HG03280 (cell line): ENCODE data around the gene AGER.
A peak's percentile ranks its signal among the peaks of the same experiment; 100 is the strongest.
"Not testable (repeated sequence)": the region's sequence is repeated elsewhere in the genome, so short reads cannot be mapped to it uniquely, and the experiment has no call there.

Experiments
- ATAC-seq: cut with Tn5 transposase; IDR thresholded peaks from one replicate; pipeline ENCODE4 v1.9.1; 2021; ENCODE audit warnings: mild to moderate bottlenecking, moderate library complexity; ENCODE audit not compliant: unreplicated experiment

The AGER gene

DNA sequence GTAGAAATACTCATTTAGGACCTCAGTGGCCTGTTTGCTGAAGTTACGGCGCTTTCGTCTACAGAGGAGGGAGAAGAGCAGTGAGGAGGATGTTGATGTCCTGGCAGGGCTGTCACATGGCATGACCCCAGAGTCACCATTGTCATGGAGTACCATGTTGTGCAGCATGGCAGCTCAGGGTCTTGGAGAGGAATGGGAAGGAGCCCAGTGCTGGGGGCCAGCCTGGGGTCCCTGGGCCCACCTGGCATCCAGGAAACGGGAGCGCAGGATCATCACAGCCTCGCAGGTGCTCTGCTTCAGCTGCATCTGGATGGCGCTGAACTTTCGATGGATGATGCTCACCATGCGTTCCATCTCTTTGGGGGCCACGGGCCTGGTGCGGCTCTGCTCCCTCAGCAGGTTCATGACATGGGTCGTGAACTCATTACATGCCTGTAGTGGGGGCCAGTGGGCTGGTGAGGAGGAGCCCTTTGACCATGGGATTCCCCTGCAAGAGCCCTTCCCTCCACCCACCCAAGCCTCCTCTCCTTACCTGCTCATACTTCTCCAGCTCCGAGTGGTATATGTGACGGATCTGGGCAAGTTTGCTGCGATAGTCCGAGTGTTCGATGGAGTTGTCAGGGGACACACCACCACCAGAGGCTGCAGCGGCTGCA is 3.8 kb upstream of the AGER start:
- not testable (repeated sequence) for ATAC-seq

GRCh38 chr6:32187009-32187709 is 3.1 kb upstream of the AGER start:
- ATAC-seq, result no peak

GRCh38 chr6:32186151-32186840 is 2.2 kb upstream of the AGER start:
- ATAC-seq, result not testable (repeated sequence)

DNA sequence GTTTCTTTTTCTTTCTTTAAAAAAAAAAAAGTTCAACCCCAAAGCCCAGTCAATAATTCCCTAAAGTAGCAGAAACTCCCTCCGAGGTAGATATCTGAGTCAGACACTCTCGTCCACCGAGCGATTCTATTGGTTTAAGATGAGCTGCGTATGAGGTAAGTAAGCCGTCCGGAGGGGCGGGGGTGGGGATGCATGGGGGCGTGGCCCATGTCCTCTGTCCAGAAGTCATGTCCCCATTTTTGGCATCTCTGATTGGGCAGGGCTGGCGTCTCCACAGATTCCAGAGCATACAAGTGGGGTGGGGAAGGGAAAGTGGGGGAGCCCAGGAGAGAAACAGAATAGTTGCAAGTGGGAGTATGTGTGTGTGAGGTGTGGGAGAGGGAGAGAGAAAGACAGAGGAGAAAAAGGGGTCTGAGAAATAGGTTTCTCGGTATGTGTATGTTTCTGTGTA is 1.7 kb upstream of the AGER start:
- ATAC-seq, result not testable (repeated sequence)

DNA sequence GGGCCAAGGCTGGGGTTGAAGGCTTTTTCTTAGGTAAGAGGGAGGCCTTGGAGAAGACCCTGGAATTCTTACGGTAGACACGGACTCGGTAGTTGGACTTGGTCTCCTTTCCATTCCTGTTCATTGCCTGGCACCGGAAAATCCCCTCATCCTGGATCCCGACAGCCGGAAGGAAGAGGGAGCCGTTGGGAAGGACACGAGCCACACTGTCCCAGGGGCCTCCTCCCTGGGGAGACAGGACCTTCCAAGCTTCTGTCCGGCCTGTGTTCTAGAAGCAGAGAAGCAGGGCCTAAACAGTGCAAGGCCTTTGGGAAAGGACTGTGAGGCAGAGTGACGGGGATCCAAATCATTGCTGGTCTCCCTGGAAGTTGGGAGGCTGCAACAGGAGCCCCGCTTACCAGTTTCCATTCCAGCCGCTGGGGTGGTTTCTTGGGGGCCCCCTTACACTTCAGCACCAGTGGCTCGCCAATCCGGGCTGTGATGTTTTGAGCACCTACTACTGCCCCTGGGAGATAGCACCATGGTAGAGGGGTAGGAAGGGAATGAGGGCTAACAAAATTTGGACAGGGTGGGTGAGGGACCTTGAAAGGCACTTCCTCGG is 470 bp downstream of the AGER start:
- ATAC-seq, result no peak

DNA sequence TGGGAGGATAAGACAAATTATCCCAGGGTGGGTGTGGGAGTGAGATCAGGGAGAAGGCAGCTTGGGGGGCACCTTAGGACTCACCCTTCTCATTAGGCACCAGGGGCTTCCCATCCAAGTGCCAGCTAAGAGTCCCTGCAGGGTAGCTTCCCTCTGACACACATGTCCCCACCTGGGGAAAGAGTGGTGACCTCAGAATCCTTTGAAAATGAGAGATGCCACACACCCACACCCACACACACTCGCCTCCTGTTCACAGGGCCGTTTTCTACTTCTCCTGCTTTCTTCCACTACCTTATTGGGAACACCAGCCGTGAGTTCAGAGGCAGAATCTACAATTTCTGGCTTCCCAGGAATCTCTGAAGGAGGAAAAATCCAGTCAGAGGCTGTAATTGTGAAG is 1.0 kb downstream of the AGER start:
- no peak for ATAC-seq

- no peak for ATAC-seq
Measured at GRCh38 chr6:32182555-32182981, 1.5 kb downstream of the AGER start.

DNA sequence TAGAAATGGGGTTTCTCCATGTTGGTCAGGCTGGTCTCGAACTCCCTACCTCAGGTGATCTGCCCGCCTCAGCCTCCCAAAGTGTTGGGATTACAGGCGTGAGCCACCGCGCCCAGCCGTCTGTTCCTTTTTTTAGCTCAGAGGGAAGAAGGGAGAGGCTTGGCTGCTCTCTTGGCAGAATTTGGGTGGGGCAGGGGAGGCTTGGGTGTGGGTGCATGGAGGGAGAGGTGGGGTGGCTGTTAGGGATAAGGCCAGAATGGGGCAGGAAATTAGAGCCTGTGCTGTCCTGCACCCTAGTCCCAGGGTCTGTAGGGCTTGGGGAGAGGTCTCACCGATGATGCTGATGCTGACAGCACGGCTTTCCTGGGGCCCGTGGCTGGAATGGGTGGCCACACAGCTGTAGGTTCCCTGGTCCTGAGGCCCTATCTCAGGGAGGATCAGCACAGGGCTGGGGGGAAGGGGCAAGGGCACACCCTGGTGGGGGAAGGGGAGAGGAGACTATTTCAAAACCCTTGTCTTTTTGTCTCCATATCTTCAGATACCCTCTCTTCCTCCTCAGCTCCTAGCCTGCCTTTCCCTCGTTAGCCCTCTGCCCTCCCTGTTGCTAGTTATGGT is 2.0 kb downstream of the AGER start:
- ATAC-seq, result no peak

- no peak for ATAC-seq
Measured at GRCh38 chr6:32181148-32181702, 2.8 kb downstream of the AGER start.

GRCh38 chr6:32179766-32180405 is 4.2 kb downstream of the AGER start:
- no peak for ATAC-seq

DNA sequence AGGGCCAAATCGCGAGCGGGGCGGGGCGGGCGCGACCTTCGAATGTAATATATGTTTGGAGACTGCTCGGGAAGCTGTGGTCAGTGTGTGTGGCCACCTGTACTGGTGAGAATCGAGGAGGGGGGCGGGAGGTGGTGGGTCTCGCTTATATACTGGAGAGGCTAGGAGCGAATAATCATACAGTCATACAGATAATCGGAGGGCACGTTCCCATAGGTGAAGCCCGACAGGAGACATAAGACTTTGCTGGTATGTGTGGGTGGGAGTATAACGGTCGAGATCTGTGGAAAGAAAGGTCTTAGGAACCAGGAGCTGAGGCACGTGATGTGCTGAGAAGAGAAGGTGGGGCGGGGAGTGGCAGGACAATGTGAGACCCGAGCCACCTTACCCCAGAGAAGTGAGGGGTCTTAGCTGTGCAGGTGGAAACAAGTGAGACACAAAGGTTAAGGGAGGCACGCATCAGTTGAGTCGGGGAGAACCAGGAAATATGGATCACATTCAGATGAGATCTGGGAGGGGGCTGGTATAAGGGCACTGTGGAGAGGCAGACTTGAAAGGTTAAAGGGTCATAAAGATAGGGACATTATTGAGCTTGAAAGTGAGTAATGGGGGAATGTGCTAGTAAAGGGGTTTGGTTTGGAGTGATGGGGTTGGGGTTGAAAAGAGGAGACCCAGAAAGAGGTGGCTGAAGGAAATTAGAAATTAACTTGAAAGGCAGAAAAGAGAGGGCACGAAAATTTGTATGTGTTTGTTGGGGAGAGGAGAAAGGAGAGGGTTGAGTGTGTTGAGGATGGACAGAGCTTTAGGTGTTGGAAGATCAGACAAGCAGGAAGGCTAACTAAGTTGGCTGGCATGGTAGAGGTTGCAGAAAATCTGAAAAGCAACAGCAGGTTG is 5.3 kb downstream of the AGER start:
- ATAC-seq, result no peak

DNA sequence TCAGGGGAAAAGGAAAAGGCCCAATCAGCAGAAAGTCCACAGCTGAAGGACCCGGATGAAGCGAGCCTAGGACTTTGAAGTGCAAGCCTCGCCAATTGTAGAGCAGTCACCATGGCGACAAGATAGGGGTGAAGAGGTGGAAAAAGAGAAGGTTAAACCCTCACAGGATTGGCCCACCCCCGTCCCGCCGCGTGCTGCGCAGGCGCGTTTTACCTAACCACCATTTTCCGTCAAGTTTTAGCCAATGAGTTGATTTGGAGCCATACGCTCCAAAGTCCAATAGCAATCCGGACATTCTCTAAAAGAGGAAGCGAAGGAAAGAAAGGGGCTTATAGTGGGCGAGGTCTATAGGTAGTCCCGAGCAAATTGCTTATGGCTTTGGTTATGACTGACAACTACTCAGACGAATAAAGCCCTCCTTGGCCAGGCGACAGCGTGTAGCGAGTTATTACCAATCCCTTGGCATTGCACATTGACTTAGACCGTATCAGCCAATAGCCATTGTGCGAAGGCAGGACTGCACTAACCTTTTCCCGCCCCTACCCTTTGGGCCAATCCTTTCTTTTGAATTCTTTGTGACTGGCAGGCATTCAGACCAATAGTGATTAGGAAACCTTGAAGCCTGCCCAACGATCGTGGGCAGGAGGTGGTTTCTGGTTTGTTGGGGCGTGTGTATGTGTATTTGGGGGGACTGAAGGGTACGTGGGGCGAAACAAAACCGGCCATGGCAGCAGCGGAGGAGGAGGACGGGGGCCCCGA is 6.1 kb downstream of the AGER start, which contains the start of gene RNF5:
RNF5 (plus strand) TSS at position 618 of the 759 bp plus-strand sequence; CDS start at position 725, 107 bp downstream.
- peak; percentile 83 for ATAC-seq

GRCh38 chr6:32177183-32177787 is 6.8 kb downstream of the AGER start:
- no peak for ATAC-seq

DNA sequence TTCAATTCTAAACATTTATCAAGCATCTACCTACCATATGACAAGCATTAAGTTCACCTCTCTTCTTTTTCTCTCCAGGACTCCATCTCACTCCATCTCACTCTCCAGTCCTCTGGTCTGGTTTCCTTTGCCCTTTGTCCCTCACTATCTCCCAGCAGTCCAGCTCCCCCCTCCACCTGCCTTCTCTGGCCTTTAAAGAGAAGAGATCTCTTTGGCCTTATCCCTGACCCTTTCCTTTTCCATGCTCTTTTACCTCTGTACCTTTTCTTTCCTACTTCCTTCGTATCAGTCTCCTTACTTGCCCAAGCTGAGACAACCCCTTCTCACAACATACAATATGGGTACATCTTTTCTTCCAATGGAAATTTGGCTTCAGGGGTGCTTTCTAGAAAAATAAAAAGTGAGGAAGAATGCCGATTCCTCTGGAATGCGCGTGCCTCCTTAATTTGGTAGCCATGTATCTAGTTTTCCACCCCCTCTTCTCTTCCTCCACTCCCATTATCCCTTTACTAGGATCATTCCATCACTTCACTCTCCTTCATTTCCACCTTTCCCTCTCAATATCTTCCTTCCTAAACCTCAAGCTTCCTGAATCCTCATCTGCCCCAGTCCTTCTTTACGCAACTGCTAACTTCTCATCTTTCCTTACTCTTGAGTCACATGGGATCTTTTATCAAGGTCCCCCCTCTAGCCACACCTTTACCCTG is 7.4 kb downstream of the AGER start:
- ATAC-seq, result no peak

DNA sequence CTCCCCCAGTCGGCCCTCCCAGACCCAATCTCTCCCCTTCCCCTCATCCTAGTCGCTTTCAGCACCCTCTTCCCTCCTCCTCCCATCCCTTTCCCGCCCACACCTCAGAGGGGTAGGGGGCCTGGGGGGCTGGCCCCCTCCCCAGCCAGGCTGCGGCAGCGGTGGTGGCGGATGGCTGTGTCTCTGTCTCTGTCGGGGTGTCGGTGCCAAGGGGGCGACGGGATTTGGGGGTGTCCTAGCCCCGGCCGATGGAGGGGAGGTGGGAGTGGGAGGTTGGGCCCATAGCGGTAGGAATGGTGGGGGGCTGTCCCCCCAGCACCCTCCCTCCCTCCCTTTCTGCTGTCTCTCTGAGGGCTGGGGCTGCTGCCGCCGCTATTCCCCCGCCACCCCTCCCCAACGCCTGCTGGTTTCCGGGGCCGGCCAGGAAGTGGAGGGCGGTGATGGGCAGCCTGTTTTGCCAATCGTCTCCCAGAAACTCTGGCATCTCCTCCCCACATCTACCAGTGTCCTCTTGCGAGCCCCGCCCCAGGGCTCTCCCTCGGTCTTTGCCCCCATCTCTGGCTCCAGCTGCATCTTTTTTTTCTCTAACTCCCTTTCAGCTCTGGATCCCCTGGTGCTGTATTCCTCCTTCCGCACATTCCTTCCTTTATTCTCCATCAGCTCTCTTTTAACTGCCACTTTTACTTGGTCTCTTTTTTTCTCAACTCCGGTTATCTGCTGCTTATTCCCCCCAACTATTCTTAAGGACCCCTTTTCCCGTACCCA is 8.2 kb downstream of the AGER start, which contains the start of gene AGPAT1:
AGPAT1 (minus strand) TSS at position 374 of the 765 bp plus-strand sequence. CDS start 4,588 bp downstream, outside the sequence.
- ATAC-seq, result peak; percentile 42

GRCh38 chr6:32175322-32175710 is 8.7 kb downstream of the AGER start:
- ATAC-seq, result no peak
